ENCODE measurements around the gene CIZ1. TPM values are rescaled to one million over a fixed set of nuclear protein-coding genes. Genes with fewer than 3 reads are reported as not detected.

CIZ1 gene
- polyA plus RNA-seq, 1 of the 3 experiments (the other 2 are of a cell fraction) = 37.0 TPM

GRCh38 chr9:128124451-128124850, 66.9 kb downstream of the CIZ1 start (continued):
- TF ChIP-seq USF2 (IDR thresholded peaks at IDR 0.05; ENCODE audit: borderline replicate concordance, low read depth, low read length) = no peak
- TF ChIP-seq YY1 (IDR thresholded peaks at IDR 0.05; ENCODE audit: low read depth) = no peak
- no peak for TF ChIP-seq GATA2 (CRISPR knock-in tag; IDR thresholded peaks at IDR 0.05)
- no peak for TF ChIP-seq FOSL2 (IDR thresholded peaks at IDR 0.05; ENCODE audit: borderline replicate concordance, low read depth)
- no peak for TF ChIP-seq PBX3 (IDR thresholded peaks at IDR 0.05)

- Histone ChIP-seq H4K20me1 (ENCODE audit: insufficient read depth) (peaks cover 14% of the 10 kb centered on the region; the same call in 1 of the 2 replicates), H3K27ac (ENCODE audit: low read depth in 2 of 2, low read length in 1 of 2) (no peak overlapping the region), H2AFZ (ENCODE audit: low read depth) (no peak overlapping the region), H3K4me1 (ENCODE audit: control insufficient read depth in 1 of 2, insufficient read depth in 2 of 2, low read depth in 1 of 2, low read length in 1 of 2) (peaks cover 0 to 15% of the 10 kb centered on the region in 2 experiments; a peak in 1 of 4 replicates), H3K27me3 (ENCODE audit: insufficient read depth) (no peaks in the 10 kb centered on the region), H3K9ac (no peak overlapping the region), H3K4me3 (ENCODE audit: low read depth in 2 of 2, low read length in 1 of 2) (no peak overlapping the region), H3F3A (replicated peaks; ENCODE audit: insufficient read depth) (no peaks in the 10 kb centered on the region), H3K9me2 (no peaks in the 10 kb centered on the region), H3K9me3 (no peaks in the 10 kb centered on the region), H3K4me2 (no peak overlapping the region), H3K79me2 (ENCODE audit: insufficient read depth) (peaks cover 21% of the 10 kb centered on the region), H3K36me3 (replicated peaks in 1 of 2; ENCODE audit: control insufficient read depth in 1 of 2, insufficient read depth in 2 of 2, low read length in 1 of 2) (peaks cover 0 to 26% of the 10 kb centered on the region in 2 experiments)
- TF ChIP-seq, protein P1, sequence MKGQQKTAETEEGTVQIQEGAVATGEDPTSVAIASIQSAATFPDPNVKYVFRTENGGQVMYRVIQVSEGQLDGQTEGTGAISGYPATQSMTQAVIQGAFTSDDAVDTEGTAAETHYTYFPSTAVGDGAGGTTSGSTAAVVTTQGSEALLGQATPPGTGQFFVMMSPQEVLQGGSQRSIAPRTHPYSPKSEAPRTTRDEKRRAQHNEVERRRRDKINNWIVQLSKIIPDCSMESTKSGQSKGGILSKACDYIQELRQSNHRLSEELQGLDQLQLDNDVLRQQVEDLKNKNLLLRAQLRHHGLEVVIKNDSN (IDR thresholded peaks at IDR 0.05; ENCODE audit: borderline replicate concordance, low read depth) = no peak
- TF ChIP-seq FOXM1 (IDR thresholded peaks at IDR 0.05; ENCODE audit: low read depth) (no peak), PBX3 (IDR thresholded peaks at IDR 0.05) (no peak), FOSL2 (IDR thresholded peaks at IDR 0.05; ENCODE audit: borderline replicate concordance, low read depth) (no peak), IRF3 (IDR thresholded peaks at IDR 0.05; ENCODE audit: low read depth, low read length) (no peak), EP300 (IDR thresholded peaks at IDR 0.05; ENCODE audit: borderline replicate concordance in 1 of 2, low read depth in 1 of 2, low read length in 1 of 2) (no peak), RCOR1 (IDR thresholded peaks at IDR 0.05; ENCODE audit: low read length) (no peak), RXRA (IDR thresholded peaks at IDR 0.05; ENCODE audit: borderline replicate concordance, low read depth) (no peak), SIN3A (IDR thresholded peaks at IDR 0.05; ENCODE audit: borderline replicate concordance, low read depth, low read length) (no peak), CHD2 (IDR thresholded peaks at IDR 0.05; ENCODE audit: low read length, partially characterized antibody) (no peak), YY1 (IDR thresholded peaks at IDR 0.05; ENCODE audit: low read depth) (no peak), POLR2AphosphoS5 (IDR thresholded peaks at IDR 0.05; ENCODE audit: low read depth, low read length) (no peak), MAX (IDR thresholded peaks at IDR 0.05; ENCODE audit: low read depth) (no peak), NFIC (IDR thresholded peaks at IDR 0.05; ENCODE audit: borderline replicate concordance) (no peak), JUND (IDR thresholded peaks at IDR 0.05) (no peak), USF2 (IDR thresholded peaks at IDR 0.05; ENCODE audit: borderline replicate concordance, low read depth, low read length) (no peak)
- CTCF ChIA-PET = interaction anchor here (1.2 to 1.9 kb wide), 2 partner anchors 31 to 180 kb away, joined by 3 to 7 read pairs; no protein-coding TSS in a partner anchor
- DNase-seq = no peak
- POLR2A ChIA-PET = no interaction called here
- 95% methylated on average over 21 of the region's 21 CpGs for WGBS (ENCODE audit: low lambda C conversion rate)
Measured at GRCh38 chr9:128123451-128124080, 67.8 kb downstream of the CIZ1 start.

All from SK-N-SH (cell line).